GM19372 (cell line): ENCODE measurements around the gene ZBTB49.
"Not testable (repeated sequence)": the region's sequence is repeated elsewhere in the genome, so short reads cannot be mapped to it uniquely, and the experiment has no call there.

Source experiments
- ATAC-seq: cut with Tn5 transposase; IDR thresholded peaks from one replicate; pipeline ENCODE4 v1.9.1; 2021; ENCODE audit warnings: mild to moderate bottlenecking, low read depth, moderate library complexity; ENCODE audit not compliant: unreplicated experiment

ZBTB49 gene

DNA sequence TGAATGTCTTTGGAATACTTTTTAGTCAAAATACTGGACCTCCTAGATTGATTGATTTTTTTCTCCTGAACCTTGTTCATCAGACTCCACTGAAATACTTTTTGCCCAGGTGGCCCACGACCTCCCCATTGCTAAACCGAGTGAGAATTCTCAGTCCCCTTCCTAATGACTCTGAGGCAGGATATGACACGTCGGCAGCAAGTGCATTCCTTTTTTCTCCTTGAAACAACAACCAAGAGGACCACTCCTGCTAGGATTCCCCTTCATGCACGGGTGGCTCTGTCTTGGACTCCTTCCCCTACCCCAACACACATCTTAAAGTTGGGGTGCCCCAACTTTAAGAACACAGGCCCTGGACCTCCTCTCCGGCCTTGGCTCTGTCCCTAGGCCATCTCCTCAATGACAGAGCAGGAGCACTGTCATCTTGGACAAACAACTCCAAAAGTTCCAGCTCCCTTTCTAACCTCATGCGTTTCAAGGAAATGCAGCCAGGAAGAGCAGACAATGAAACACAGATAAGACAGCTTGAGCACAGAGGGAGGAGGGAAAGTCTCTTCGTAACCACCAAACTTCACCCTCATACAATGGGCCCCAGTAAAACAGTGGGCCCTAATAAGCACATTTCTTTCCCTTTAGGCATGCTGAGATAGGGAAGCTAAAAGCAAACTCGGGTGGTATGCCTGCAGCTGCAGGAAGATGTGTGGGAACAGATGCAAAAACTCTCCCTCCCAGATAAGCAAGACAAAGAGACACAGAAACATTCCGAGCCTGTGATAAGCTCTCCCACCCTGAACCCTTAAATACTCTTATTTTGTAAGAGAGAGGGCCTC, 33.9 kb downstream of the ZBTB49 start:
- ATAC-seq: no peak

DNA sequence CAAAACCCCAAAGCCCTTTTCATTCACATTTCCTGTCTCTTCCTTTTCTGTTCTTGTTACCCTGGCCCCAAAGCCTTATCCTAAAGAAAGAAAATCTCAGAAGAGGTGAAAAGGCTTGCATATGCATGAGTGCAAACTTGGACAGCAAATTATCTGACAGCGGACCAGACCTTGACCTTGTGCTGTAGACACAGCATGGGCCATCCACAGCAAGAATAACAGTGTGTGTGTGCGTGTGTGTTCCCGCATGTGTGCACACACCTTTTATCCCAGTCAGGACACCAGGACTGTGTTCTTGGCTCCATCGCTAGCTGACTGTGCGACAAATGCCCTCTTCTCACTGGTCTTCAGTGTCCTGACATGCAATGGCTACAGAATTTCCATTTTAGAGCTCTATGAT, 35.3 kb downstream of the ZBTB49 start:
- ATAC-seq: no peak

DNA sequence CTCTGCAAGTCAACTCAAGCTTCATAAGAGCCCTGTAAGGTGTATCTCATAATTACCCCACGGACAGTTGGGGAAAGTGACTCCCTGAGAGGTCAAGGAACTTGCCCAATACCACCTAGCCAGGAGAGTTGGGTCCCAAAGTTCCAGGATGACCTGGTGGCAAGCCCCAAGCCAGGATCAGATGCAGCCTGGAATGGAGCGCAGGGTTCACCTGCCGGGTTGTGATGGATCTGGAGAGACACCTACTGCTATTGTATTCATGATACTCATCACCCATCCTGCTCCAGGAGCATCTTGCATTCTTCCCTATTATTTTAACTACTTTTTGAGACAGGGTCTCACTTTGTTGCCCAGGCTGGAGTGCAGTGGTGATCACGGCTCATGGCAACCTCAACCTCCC, 36.1 kb downstream of the ZBTB49 start:
- ATAC-seq: no peak

DNA sequence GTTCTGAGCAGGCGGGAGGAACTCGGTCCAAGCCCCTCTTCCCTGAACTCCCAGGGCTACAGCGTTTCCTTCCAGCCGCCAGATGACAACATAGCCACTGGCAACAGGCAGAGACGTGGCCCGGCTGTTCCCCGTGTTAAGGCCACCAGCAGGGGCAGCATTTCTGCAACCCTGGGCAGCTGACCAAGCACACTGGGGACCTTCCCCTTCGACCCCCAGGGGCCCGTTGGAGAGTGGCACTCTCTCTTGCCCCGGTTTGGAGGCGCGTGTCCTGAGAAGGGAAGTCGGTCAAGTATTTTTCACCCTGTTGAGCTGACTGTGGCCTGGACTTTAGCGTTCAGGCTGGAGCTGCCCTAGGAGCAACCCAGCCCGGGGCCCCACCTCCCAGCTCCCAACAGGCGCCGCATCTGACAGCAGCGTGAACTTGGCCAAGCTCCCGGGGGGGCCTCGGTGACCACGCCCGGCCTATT, 37.6 kb downstream of the ZBTB49 start:
- ATAC-seq: no peak

DNA sequence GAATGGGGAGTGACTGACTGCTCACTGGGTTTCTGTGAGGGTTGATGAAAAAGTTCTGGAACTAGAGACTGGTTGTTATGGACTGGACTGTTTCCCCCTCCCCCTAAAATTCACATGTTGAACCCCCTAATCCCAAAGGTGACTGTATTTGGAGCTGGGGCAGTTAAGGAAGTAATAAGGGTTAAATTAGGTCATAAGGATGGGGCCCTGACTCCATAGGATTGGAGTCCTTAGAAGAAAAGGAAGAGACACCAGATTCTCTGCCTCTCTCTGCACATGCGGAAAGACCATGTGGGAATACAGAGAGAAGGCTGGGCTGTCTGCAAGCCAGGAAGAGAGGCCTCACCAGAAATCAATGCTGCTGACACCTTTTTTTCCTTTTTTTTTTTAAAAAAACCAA, 38.2 kb downstream of the ZBTB49 start:
- no peak for ATAC-seq

DNA sequence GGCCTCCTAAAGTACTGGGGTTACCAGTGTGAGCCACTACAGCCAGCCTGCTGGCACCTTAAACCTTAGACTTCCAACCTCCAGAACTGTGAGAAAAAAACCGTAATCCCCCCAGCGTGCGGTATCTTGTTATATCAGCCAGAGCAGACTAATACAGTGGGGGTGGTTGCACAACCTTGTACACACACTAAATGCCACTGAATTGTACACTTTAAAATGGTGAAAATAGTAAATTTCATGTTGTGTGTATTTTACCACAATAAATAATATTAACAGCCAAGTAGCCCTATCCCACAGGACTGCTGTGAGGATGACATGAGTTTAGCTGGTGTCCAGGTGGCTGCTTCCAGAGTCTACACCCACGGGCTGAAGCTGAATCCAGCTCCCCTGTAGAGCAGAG, 38.8 kb downstream of the ZBTB49 start:
- ATAC-seq: no peak

DNA sequence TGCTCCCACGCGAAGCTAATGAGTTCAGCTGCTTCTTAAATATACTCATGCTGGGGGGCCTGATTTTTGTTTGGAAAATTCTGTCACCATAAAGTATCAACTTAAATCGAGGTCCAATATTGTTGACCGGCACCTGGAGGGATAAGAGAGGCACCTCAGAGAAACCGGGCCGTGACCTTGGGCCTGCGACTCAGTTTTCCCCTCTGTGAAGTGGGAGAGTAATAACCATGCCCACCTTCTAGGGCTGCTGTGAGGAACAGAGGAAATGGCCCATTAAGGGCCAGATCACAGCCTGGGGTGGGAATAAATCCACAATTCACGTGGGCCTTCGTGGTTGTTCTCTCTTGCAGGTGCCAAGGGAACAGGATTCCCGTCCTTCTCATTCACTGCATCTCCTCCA, 39.4 kb downstream of the ZBTB49 start:
- no peak for ATAC-seq

DNA sequence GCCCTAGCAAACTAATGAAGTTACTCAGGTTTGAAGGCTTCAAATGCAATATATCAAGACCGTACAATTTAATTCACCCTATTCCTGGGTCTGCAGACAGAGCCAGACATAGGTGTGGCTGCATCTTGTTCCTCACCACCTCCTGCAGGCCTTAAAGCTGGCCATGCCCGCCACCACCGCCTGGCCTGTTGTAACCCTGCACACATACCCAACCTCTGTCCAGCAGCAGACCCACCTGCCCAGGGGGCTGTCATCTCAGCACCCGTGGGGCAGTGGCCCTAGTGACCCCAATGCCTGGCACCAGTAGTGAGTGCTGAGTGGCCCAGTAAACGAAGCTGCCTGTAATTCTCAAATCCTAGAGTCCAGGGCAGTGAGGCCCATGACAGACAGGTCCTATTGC, 40.7 kb downstream of the ZBTB49 start:
- ATAC-seq: no peak

DNA sequence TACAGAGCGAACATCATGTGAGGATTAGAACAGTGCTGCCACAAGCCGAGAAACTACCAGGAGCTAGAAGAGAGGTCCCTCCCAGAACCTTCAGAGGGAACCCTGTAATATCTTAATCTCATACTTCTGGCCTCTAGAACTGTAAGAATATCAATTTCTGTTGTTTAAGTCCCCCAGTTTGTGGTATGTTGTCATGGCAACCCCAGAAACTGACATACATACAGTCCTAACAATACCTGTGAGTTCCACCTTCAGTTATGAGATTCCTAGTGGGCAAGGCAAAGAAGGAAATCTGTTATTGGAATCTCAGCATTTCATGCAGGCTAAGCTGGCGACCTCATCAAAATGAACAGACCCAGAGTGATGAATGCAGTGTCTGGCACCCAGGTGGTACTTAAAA, 42.5 kb downstream of the ZBTB49 start:
- ATAC-seq: no peak

DNA sequence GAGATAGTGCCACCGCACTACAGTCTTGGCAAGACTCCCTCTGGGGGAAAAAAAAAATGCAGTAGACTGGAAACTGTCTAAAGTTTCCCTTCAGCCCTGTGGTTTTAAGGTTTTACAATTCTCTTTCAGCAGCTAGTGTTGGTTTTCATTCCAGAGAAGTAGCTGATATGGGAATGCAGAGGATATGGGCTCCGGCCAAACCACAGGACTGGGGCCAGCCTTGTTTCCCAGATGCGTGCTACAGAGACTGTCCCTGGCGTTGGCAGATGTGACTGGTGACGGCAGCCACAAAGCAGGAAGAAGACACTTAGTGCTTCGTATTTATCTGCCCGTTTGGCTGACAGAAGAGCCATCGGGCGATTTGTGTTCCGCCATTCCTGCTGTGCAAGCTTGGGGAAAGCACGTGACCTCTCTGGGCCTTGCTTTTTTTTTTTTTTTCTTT, 43.2 kb downstream of the ZBTB49 start:
- ATAC-seq: no peak

DNA sequence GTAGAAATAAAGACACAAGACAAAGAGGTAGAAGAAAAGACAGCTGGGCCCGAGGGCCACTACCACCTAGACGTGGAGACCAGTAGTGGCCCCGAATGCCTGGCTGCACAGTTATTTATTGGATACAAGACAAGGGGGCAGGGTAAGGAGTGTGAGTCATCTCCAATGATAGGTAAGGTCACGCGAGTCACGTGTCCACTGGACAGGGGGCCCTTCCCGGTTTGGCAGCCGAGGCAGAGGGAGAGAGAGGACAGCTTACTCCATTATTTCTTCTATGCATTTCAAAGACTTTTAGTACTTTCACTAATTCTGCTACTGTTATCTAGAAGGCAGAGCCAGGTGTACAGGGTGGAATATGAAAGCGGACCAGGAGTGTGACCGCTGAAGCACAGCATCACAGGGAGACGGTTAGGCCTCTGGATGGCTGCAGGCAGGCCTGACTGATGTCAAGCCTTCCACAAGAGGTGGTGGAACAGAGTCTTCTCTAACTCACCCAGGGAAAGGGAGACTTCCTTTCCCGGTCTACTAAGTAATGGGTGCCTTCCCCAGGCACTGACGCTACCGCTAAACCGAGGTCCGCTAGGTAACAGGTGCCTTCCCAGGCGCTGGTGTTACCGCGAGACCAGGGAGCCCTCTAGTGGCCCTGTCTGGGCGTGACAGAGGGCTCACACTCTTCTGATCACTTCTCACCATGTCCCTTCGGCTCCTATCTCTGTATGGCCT, 44.9 kb downstream of the ZBTB49 start:
- peak; percentile 74 for ATAC-seq

DNA sequence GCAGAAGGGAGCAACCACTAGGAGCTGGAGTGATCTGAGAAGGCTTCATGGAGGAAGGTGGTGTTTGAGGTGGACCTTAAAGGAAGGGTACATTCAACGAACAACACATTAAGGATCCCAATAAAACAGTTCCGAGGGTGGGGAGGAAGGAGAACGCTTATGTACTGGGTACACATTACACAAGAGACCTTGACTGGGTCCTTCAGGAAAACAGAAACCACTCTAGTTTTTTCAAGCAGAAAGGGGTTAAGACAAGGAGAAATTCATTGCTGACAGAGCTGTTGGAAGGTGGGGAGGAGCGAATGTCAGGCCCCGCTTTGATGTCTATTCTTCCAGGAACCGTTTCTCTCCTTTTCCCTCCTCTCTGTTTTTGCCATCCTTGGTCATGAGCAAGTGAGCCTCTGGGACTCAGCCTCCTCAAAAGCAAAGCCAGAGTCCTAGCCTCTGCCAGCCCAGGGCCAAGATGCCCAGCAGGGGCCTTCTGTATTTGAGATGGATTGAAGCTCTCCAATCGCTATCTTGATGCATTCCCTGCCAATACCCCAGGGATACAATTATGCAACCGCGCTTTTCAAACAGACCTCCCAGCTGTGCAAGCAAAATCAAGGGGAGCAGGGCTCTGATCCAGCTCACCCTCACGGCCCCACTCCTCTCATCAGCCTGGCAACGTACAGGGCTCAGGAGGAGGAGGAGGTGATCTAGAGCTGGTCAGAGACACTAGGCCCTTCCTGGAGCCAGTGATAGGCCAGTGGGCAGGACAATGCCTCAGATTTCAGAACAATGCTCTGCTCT, 48.4 kb downstream of the ZBTB49 start:
- no peak for ATAC-seq

DNA sequence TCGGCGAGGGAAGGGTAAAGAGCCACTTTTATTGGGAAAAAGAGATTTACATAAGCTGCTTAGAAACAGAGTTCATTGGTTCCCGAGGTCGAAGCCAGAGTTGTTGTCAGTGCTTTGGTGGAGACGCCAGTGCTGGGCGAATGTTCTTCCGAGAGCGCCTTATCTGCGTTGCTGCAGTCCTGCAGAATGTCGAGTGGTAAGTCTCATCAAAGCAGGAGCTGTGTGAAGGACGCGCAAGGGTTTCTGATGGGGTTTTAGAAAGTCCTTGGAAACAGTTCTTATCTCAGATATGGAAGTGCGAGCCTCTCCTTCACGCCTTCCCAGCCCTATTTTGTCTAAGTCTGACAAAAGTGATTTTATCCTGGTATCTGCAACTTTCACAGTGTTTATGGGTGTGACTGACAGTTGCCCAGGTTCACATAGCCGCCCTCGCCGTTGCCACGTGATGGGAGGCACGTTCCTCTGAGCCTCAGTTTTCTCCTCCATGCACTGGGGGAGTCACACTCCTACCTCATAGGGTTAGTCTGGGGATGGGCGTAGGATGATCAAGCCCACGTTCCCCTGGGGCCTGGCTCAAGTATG, 49.5 kb downstream of the ZBTB49 start:
- ATAC-seq: no peak

DNA sequence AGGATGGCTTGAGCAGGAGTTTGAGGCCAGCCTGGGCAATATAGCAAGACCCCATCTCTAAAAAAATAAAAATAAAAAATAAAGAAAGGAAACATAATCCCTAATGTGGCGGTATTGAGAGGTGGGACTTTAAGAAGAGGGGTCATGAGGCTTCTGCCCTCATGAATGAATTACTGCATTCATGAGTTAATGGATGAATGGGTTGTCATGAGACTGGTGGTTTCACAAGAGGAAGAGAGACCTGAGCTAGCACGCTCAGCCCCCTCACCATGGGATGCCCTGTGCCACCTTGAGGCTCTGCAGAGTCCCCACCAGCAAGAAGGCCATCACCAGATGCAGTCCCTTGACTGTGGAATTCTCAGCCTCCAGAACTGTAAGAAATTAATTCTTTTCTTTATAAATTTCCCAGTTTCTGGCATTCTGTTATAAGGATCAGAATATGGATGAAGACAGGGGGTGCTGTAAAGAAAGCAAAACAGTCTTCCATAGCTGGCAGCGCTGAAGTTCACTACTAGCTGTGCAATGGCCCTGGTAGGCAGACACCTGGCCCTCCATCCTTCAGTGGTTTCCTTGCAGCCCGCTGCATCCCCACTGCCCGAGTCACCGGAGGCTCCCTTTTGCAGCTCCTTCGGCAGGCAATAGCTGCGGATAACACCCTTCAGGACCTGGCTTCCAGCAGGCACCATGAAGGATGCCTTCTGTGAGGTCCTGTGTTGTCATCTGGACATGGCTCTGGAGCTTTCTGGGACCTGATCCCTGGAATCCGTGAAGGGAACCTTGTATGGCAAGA, 52.0 kb downstream of the ZBTB49 start:
- no peak for ATAC-seq

DNA sequence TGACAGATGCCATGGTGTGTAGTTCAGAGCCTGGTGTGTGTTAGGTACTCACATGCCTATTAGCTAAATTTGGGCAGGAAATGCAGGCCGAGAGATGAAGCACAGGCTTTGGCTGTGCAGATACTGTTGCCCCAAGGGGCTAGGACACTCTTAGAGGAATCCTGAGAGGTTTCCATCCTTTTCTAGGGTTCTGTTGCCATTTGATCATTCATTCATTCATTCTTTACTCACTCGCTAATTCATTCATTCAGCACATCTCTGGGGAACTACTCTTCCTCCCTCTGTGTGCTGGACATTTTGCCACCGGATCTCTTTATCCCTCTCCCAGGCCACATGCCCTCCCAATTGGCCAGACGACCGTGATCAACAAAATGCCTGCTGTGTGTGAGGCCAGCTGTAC, 53.0 kb downstream of the ZBTB49 start:
- ATAC-seq: no peak

DNA sequence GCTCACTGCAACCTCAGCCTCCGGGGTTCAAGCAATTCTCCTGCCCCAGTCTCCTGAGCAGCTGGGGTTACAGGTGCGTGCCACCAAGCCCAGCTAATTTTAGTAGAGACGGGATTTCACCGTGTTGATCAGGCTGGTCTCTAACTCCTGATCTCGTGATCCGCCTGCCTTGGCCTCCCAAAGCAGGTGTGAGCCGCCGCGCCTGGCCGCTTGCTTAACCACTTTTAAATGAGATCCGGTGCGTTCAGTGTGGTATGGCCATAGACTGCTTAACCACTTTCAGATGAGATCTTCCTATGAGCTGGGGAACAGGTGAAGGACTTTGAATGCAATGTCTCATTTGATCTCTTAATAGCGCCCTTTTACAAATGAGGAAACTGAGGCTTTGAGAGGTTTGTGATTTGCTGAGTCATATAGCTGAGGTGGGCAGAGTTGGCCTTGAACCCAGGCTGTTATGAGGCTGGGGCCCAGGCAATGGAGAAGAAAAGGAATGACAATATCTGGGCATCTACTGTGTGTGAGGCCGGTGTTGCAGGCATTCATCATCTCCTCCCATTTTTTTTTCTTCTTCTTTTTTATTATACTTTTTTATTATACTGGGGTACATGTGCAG, 55.0 kb downstream of the ZBTB49 start:
- ATAC-seq: peak; percentile 84

DNA sequence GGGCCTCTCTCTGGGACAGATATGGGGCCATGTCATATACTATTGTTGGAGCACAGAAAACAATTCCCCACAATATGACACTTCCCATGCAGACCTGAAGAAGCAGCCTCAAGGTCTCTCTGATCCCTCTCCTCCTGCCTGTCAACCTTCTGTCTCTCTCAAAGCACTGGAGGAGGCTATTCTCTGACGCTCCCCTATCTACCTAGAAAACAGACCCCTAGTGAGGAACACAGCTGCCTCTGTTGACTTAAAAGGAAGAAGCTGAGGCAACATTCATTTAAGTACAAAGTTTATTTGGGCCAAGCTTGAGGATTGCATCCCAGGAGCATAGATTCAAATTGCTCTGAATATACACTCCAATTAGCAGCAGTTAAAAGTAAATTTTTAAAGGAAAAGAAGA, 57.5 kb downstream of the ZBTB49 start:
- ATAC-seq: no peak

DNA sequence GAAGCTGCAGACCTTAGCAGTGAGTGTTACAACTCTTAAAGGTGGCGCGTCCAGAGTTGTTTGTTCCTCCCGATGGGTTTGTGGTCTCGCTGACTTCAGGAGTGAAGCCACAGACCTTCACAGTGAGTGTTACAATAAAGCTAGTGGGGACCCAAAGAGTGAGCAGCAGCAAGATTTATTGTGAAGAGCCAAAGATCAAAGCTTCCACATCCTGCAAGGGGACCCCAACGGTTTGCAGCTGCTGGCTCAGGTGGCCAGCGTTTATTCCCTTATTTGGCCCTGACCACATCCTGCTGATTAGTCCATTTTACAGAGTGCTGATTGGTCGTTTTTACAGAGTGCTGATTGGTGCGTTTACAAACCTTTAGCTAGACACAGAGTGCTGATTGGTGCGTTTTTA, 58.5 kb downstream of the ZBTB49 start:
- not testable (repeated sequence) for ATAC-seq

DNA sequence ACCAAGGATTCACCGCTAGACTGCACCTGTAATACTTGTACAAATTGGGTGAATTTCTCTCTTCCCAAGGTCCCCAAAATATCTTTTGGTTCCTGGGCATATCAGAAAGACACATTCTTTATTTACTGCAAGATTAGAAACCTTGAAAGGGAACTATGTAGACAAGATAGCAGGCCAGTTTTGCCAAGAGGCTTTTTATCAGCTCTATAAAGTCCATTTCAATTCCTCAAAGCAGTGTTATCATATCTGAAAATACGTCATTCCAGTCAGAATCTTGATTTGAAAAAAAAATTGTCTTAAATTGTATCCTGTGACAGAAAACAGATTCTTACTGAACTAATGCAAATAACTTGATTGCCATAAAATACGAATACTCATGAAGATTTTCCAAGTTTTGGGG, 59.8 kb downstream of the ZBTB49 start:
- no peak for ATAC-seq

DNA sequence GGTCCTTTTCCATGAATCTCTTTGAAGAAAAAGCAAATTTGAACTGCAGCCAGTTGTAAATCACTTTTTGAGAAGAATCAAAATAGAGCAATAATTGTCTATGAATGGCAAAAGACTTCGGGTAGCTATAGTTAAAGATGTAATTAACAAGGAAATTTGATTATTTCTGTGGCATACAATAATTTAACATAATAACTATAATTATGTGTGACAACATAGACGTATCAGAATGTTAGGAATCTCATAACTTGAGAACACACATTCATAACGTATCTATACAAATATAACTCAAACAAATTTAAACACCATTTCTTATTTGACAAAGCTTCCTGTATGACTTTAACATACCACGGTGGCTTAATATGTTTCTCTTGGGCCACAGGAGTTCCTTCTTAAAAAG, 60.9 kb downstream of the ZBTB49 start:
- ATAC-seq: no peak
